ENCODE data around the gene FAM162A. TPM values are rescaled to one million over a fixed set of nuclear protein-coding genes. Genes with fewer than 3 reads are reported as not detected.
A peak's percentile ranks its signal among the peaks of the same experiment; 100 is the strongest.
"Not testable (repeated sequence)": the region's sequence is repeated elsewhere in the genome, so short reads cannot be mapped to it uniquely, and the experiment has no call there.

Gene FAM162A
- total RNA-seq, 4 donors from 2014 or later, result 9.9 to 24.2 (median 17.8) TPM

- no peak overlapping the region for H3K4me3 ChIP-seq
- no peak for TF ChIP-seq CTCF (IDR thresholded peaks at IDR 0.05)
- no peak for TF ChIP-seq POLR2A (IDR thresholded peaks at IDR 0.05)
Observed at GRCh38 chr3:122357828-122358702, 25.9 kb upstream of the FAM162A start.

GRCh38 chr3:122358703-122359032 is 25.3 kb upstream of the FAM162A start:
- H3K27ac ChIP-seq, result no peak overlapping the region
- H3K4me1 ChIP-seq, result peaks cover 0 to 7% (median 0%) of the 10 kb centered on the region in 4 donors
- H3K27me3 ChIP-seq, result no peaks in the 10 kb centered on the region
- TF ChIP-seq POLR2A (IDR thresholded peaks at IDR 0.05), result no peak
- TF ChIP-seq CTCF (IDR thresholded peaks at IDR 0.05), result no peak
- no peak for DNase-seq
- H3K36me3 ChIP-seq, result peaks cover 0 to 4% (median 0%) of the 10 kb centered on the region in 3 donors
- no peak overlapping the region for H3K4me3 ChIP-seq
- H3K9me3 ChIP-seq, result no peaks in the 10 kb centered on the region

More at GRCh38 chr3:122357828-122358702, 25.9 kb upstream of the FAM162A start:
- DNase-seq, result no peak
- Histone ChIP-seq H3K27me3 (no peaks in the 10 kb centered on the region), H3K27ac (no peak overlapping the region), H3K36me3 (peaks cover 0 to 4% (median 0%) of the 10 kb centered on the region in 3 donors), H3K4me1 (peaks cover 0 to 2% (median 0%) of the 10 kb centered on the region in 4 donors), H3K9me3 (no peaks in the 10 kb centered on the region)

DNA sequence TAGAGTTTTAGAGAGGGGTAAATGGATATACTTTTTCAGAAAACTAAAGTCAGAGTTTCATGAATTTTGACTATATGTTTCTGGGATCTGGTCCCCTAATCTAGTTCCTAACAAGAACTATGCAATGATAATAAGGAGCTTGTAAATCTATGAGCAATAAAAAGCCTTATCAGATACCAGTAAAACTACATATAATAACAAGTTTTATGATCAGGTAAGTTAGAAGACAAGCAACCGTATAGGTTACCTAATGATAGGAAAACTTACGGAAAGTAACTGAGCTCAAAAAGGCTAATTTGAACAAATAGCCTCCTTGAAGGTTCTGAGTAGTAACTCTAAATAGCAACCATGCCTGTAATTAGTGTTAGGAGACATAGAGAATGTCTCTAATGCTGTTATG is 22.0 kb upstream of the FAM162A start:
- Histone ChIP-seq H3K27ac (peak overlapping the region in 2 of 4 donors; percentile 12 to 45), H3K27me3 (no peaks in the 10 kb centered on the region), H3K4me3 (no peak overlapping the region), H3K9me3 (no peaks in the 10 kb centered on the region), H3K4me1 (peaks cover 0 to 13% (median 0%) of the 10 kb centered on the region in 4 donors), H3K36me3 (peaks cover 0 to 4% (median 0%) of the 10 kb centered on the region in 3 donors)
- no peak for DNase-seq
- no peak for TF ChIP-seq CTCF (IDR thresholded peaks at IDR 0.05)
- TF ChIP-seq POLR2A (IDR thresholded peaks at IDR 0.05), result no peak

DNA sequence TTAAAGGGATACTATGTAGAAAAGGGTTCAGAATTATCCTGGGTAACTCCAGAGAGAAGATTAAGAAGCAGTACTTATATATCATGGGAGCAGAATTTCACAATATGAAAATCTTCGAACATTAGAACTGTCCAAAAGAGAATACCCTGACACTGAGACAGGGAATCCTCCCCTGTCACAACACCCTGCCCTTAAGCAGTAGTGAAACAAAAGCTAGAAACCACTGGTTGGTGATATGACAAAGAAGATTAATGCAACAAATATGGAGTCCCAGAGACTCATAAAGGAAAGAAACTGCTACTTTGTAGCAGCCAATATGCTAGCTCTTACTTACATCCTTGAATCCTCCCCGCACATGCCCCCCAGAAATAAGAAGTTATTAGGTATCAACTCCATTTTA is 19.5 kb upstream of the FAM162A start:
- TF ChIP-seq POLR2A (IDR thresholded peaks at IDR 0.05) (no peak), CTCF (IDR thresholded peaks at IDR 0.05) (no peak)
- Histone ChIP-seq H3K36me3 (peaks cover 0 to 7% (median 0%) of the 10 kb centered on the region in 3 donors), H3K27ac (peak overlapping the region in 1 of 4 donors; percentile 76), H3K4me3 (no peak overlapping the region), H3K9me3 (no peaks in the 10 kb centered on the region), H3K27me3 (no peaks in the 10 kb centered on the region), H3K4me1 (peaks cover 0 to 13% (median 0%) of the 10 kb centered on the region in 4 donors)
- no peak for DNase-seq

GRCh38 chr3:122365073-122365472 is 18.9 kb upstream of the FAM162A start:
- H3K4me3 ChIP-seq, result no peak overlapping the region
- no peaks in the 10 kb centered on the region for H3K9me3 ChIP-seq
- DNase-seq, result no peak
- H3K27me3 ChIP-seq, result no peaks in the 10 kb centered on the region
- peaks cover 0 to 7% (median 0%) of the 10 kb centered on the region in 3 donors for H3K36me3 ChIP-seq
- H3K27ac ChIP-seq, result peak overlapping the region in 2 of 4 donors; percentile 60 to 76
- no peak for TF ChIP-seq CTCF (IDR thresholded peaks at IDR 0.05)
- no peak for TF ChIP-seq POLR2A (IDR thresholded peaks at IDR 0.05)
- H3K4me1 ChIP-seq, result peaks cover 0 to 13% (median 0%) of the 10 kb centered on the region in 4 donors

DNA sequence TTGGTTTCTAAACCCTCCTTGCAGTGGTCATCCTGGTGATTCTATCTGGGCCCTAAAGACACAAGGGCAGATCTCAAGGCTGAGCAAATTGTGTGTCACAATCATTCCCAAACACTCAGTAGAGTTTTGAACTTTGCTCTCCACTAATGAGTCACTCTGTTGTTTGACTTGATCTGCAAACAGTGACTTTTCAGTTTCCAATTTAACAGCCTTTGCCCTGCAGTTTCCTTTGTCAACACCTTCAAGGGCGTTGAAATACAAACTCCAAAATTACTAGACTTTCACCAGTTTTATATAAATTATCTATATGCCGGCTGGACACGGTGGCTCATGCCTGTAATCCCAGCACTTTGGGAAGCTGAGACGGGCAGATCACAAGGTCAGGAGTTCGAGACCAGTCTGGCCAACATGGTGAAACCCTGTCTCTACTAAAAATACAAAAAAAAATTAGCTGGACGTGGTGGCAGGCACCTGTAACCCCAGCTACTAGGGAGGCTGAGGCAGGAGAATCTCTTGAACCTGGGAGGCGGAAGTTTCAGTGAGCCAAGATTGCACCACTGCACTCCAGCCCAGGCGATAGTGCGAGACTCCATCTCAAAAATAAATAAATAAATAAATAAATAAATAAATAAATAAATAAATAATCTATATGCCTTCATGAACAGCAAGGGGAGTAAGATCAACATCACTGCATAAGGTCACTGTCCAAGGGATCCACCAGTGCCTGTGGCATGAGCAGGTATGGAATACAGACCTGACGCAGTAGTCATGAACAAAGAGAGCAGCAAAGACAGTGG is 18.2 kb upstream of the FAM162A start:
- peak overlapping the region in 2 of 4 donors; percentile 60 to 76 for H3K27ac ChIP-seq
- H3K4me3 ChIP-seq, H3K27me3 ChIP-seq, H3K36me3 ChIP-seq, H3K9me3 ChIP-seq: not testable (repeated sequence)
- peak in 1 of 3 donors; percentile 51 for DNase-seq
- peaks cover 0 to 13% (median 0%) of the 10 kb centered on the region in 4 donors for H3K4me1 ChIP-seq

Measured in Peyer's patch (tissue), 4 donors.